K562 (cell line): ENCODE data around the gene CAMK2G. TPM values are rescaled to one million over a fixed set of nuclear protein-coding genes. Genes with fewer than 3 reads are reported as not detected.

Experiments
- ATAC-seq: fragments of 200-7000 bp; cut with Tn5 transposase; 3 replicates; pipeline ENCODE4 v1.9.1; 2020; ENCODE audit warnings: moderate library complexity
- BruUV-seq: library from RNA; stranded (reverse); fragments of 400-500 nt; replicated peaks from 2 replicates; lab custom pipeline; 2021; lab: Mats Ljungman, UMichigan
- CTCF ChIA-PET: fragments of 300-600 bp; formaldehyde crosslinking; extraction: SDS; loops from one replicate; lab custom pipeline; 2021; ENCODE audit warnings: low intra/inter-chr PET ratio; lab: Yijun Ruan, JAX
- POLR2A ChIA-PET: fragments of 300-600, 350-650 bp; sonication (Branson Sonifier 250); formaldehyde crosslinking; extraction: SDS; loops from one replicate; lab custom pipeline; 2021; ENCODE audit warnings: antibody characterized with exemption, inconsistent platforms; lab: Yijun Ruan, JAX
- DNase-seq, 4 experiments: peaks; one replicate each; pipeline versions ENCODE4 v3.0.0 to v3.0.0-alpha.2; 2011 to 2018; ENCODE audit warnings: low spot score in 3 of 4, mixed read lengths in 3 of 4; ENCODE audit errors: extremely low read depth in 1 of 4
- FAIRE-seq: peaks from 2 replicates; lab custom pipeline; 2011; peaks lifted over from hg19 to GRCh38; lab: Jason Lieb, UNC
- H2AFZ ChIP-seq: 2 replicates; pipeline ENCODE4 v1.6.0; 2011; ENCODE audit warnings: low read depth, low read length, control low read depth, inconsistent platforms
- H3K27ac ChIP-seq: fragments of 200-600 bp; 3 replicates; pipeline ENCODE4 v1.8.0; 2011; ENCODE audit warnings: low read depth, mild to moderate bottlenecking, control low read depth, inconsistent platforms, low read length, moderate library complexity, mixed read lengths; ENCODE audit errors: extremely low read depth
- H3K27me3 ChIP-seq, 2 experiments: fragments of 300-600 bp in 1 of 2; 2 replicates in 1 of 2; 3 replicates in 1 of 2; pipeline versions ENCODE4 v1.6.0 to v1.8.0; 2011; ENCODE audit warnings: inconsistent platforms in 2 of 2, low read length in 2 of 2, mild to moderate bottlenecking in 1 of 2, mixed read lengths in 1 of 2, moderate library complexity in 1 of 2; ENCODE audit not compliant: control insufficient read depth in 2 of 2, insufficient read depth in 2 of 2
- H3K36me3 ChIP-seq: fragments of 300-600 bp; 3 replicates; pipeline ENCODE4 v1.8.0; 2011; ENCODE audit warnings: mild to moderate bottlenecking, low read length, inconsistent platforms; ENCODE audit not compliant: control insufficient read depth, insufficient read depth
- H3K4me1 ChIP-seq, 2 experiments: fragments of 200-600 bp in 1 of 2; replicated peaks in 1 of 2; 2 replicates in 1 of 2; 3 replicates in 1 of 2; pipeline versions ENCODE4 v1.5.1 to v1.8.0; 2011; ENCODE audit warnings: inconsistent platforms in 2 of 2, low read length in 2 of 2, mild to moderate bottlenecking in 1 of 2, mixed read lengths in 1 of 2, moderate library complexity in 1 of 2; ENCODE audit not compliant: control insufficient read depth in 2 of 2, insufficient read depth in 2 of 2
- H3K4me2 ChIP-seq: 2 replicates; pipeline ENCODE4 v1.6.1; 2011; ENCODE audit warnings: low read length, control low read depth, inconsistent platforms, mixed read lengths; ENCODE audit not compliant: insufficient read depth
- H3K4me3 ChIP-seq: fragments of 200-600 bp; sonication (generic), shearing (Covaris generic); 2 replicates; pipeline ENCODE4 v1.5.1; 2016; ENCODE audit warnings: control low read depth, inconsistent platforms
- H3K79me2 ChIP-seq: fragments of 200-600 bp; 3 replicates; pipeline ENCODE4 v1.8.0; 2011; ENCODE audit warnings: low read length, inconsistent platforms; ENCODE audit not compliant: control insufficient read depth, insufficient read depth
- H3K9ac ChIP-seq, 2 experiments: 2 replicates each; pipeline versions ENCODE4 v1.6.0 to v1.6.1; 2011; ENCODE audit warnings: low read depth in 2 of 2, low read length in 2 of 2, control low read depth in 1 of 2, inconsistent platforms in 1 of 2, mild to moderate bottlenecking in 1 of 2, mixed read lengths in 1 of 2; ENCODE audit not compliant: insufficient read depth in 1 of 2
- H3K9me1 ChIP-seq: one replicate; pipeline ENCODE4 v1.6.0; 2011; ENCODE audit warnings: inconsistent platforms, mild to moderate bottlenecking, low read length, moderate library complexity; ENCODE audit not compliant: control insufficient read depth, insufficient read depth
- H3K9me3 ChIP-seq: replicated peaks from 2 replicates; pipeline ENCODE4 v1.5.1; 2011; ENCODE audit warnings: low read depth, low read length, inconsistent platforms; ENCODE audit not compliant: control insufficient read depth, insufficient read depth
- H4K20me1 ChIP-seq: replicated peaks from 2 replicates; pipeline ENCODE4 v1.6.1; 2011; ENCODE audit warnings: low read length, inconsistent platforms, mixed read lengths; ENCODE audit not compliant: control insufficient read depth, insufficient read depth
- ADNP ChIP-seq: fragments of 200-800 bp; sonication (Bioruptor generic); IDR thresholded peaks from 2 replicates; pipeline ENCODE4 v1.6.1; 2016; ENCODE audit warnings: missing genetic modification characterization, missing compliant biosample characterization
- CBX3 ChIP-seq, 2 experiments: IDR thresholded peaks; 1 replicate in 1 of 2; 2 replicates in 1 of 2; pipeline ENCODE4 v1.6.1; 2012; ENCODE audit warnings: inconsistent platforms in 2 of 2, low read length in 2 of 2, borderline replicate concordance in 1 of 2, control low read depth in 1 of 2
- CC2D1A ChIP-seq: fragments of 450-650 bp; IDR thresholded peaks from 2 replicates; pipeline ENCODE4 v1.6.1; 2017; ENCODE audit warnings: mild to moderate bottlenecking
- ESRRA ChIP-seq: fragments of 450-650 bp; IDR thresholded peaks from 2 replicates; pipeline ENCODE4 v1.6.1; 2014; ENCODE audit warnings: low read depth, mild to moderate bottlenecking, moderate library complexity, borderline replicate concordance
- FOXA3 ChIP-seq, 2 experiments: fragments of 450-650 bp in 1 of 2; sonication (generic) in 1 of 2; formaldehyde crosslinking; IDR thresholded peaks in 1 of 2; conservative IDR thresholded peaks in 1 of 2; 2 replicates each; pipeline versions ENCODE4 v1.4.0 to v1.8.0; 2020 to 2022; ENCODE audit warnings: mild to moderate bottlenecking in 2 of 2, missing genetic modification reagents in 1 of 2
- KDM1A ChIP-seq, 2 experiments: fragments of 450-650 bp; IDR thresholded peaks; 2 replicates each; pipeline ENCODE4 v1.6.1; 2016; ENCODE audit warnings: mild to moderate bottlenecking in 2 of 2
- MCM5 ChIP-seq: fragments of 450-650 bp; IDR thresholded peaks from 2 replicates; pipeline ENCODE4 v1.6.1; 2016; ENCODE audit warnings: low read depth
- MCM7 ChIP-seq, 2 experiments: fragments of 450-650 bp; IDR thresholded peaks; 2 replicates each; pipeline ENCODE4 v1.6.1; 2016 to 2018
- PRPF4 ChIP-seq: fragments of 200-400 bp; formaldehyde crosslinking; IDR thresholded peaks from one replicate; pipeline ENCODE4 v1.6.1; 2017; ENCODE audit warnings: low read length, low read depth, mild to moderate bottlenecking; ENCODE audit not compliant: insufficient read depth, poor library complexity, severe bottlenecking
- RBM25 ChIP-seq: fragments of 200-400 bp; formaldehyde crosslinking; IDR thresholded peaks from 2 replicates; pipeline ENCODE4 v1.6.1; 2018; ENCODE audit warnings: low read length, low read depth, moderate library complexity; ENCODE audit not compliant: severe bottlenecking
- SMARCA5 ChIP-seq: fragments of 450-650 bp; IDR thresholded peaks from 2 replicates; pipeline ENCODE4 v1.6.1; 2016
- TAF7 ChIP-seq: fragments of 450-650 bp; IDR thresholded peaks from 2 replicates; pipeline ENCODE4 v1.6.1; 2016; ENCODE audit warnings: missing genetic modification characterization, missing compliant biosample characterization
- TFAP4 ChIP-seq: sonication (generic); formaldehyde crosslinking; IDR thresholded peaks from 2 replicates; pipeline ENCODE4 v1.8.0; 2022; ENCODE audit warnings: missing genetic modification reagents, mild to moderate bottlenecking, moderate library complexity, borderline replicate concordance
- ZFP36 ChIP-seq: fragments of 150-350 bp; IDR thresholded peaks from 2 replicates; pipeline ENCODE4 v1.6.1; 2018; ENCODE audit warnings: low read length, low read depth; ENCODE audit not compliant: partially characterized antibody
- ZNF232 ChIP-seq: sonication (generic); formaldehyde crosslinking; IDR thresholded peaks from 2 replicates; pipeline ENCODE4 v1.8.0; 2022; ENCODE audit warnings: mild to moderate bottlenecking, missing genetic modification reagents
- ZNF589 ChIP-seq: fragments of 200-800 bp; sonication (Bioruptor generic); IDR thresholded peaks from 2 replicates; pipeline ENCODE4 v1.6.1; 2016; ENCODE audit warnings: low read depth, missing genetic modification characterization, missing compliant biosample characterization
- WGBS: fragments of 100-300 bp; shearing (Covaris generic); methylation state at CpG from one replicate; pipeline ENCODE4 v1.1.6; 2016; ENCODE audit warnings: low coverage, mixed read lengths; ENCODE audit not compliant: insufficient coverage; ENCODE audit errors: missing lambda C conversion rate; 5-methylcytosine and 5-hydroxymethylcytosine counted together
- in situ Hi-C: fragments of 300-500 bp; cut with MboI; formaldehyde crosslinking; loops from 4 replicates; pipeline ENCODE4 v1.15.0; 2018; ENCODE audit warnings: inconsistent platforms, mixed read lengths
- intact Hi-C: fragments of 100-400 bp; cut with micrococcal nuclease; formaldehyde crosslinking; loops from 2 replicates; pipeline ENCODE4 v1.14.2; 2022
- polyA plus RNA-seq, 8 experiments: library from polyadenylated mRNA; depleted of rRNA in 4 of 8; stranded (reverse) in 5 of 8; unstranded in 3 of 8; fragments of >200 nt; fragmentation: Nextera tagmentation in 2 of 8; fragmentation: Illumina TruSeq in 1 of 8; extraction: Ambion mirVana in 2 of 8; extraction: Trizol in 1 of 8; gene quantifications; 2 replicates each; pipeline versions ENCODE4 v1.2.1 to v1.2.3, GENCODE V29; 2011 to 2014; ENCODE audit warnings: inconsistent platforms in 1 of 8, missing spikeins in 1 of 8
- total RNA-seq, 7 experiments: library from RNA; depleted of rRNA in 6 of 7; stranded (reverse); fragments of >200 nt in 6 of 7; fragmentation: Illumina TruSeq in 2 of 7; extraction: Trizol in 2 of 7; gene quantifications; 2 replicates each; pipeline versions ENCODE4 v1.2.1 to v1.2.3, GENCODE V29; 2011 to 2021; ENCODE audit warnings: low replicate concordance in 1 of 7

CAMK2G gene
- total and polyA plus RNA-seq, 9 of the 15 experiments (the other 6 are each of a cell fraction or from before 2014, with no cell fraction given) = 9.0 to 37.9 (median 32.6) TPM

- in situ Hi-C loops (no loop called here), intact Hi-C loops (no loop called here)
- Histone ChIP-seq H3K9me1 (no peaks in the 10 kb centered on the region), H3K79me2 (no peaks in the 10 kb centered on the region), H2AFZ (no peak overlapping the region), H4K20me1 (no peaks in the 10 kb centered on the region), H3K9ac (no peak overlapping the region; a peak in 1 of 4 replicates), H3K27ac (no peak overlapping the region), H3K4me2 (no peak overlapping the region), H3K4me1 (peaks cover 0 to 10% of the 10 kb centered on the region in 2 experiments; a peak in 1 of 5 replicates), H3K9me3 (no peaks in the 10 kb centered on the region), H3K4me3 (no peak overlapping the region), H3K27me3 (no peaks in the 10 kb centered on the region), H3K36me3 (peaks cover 56% of the 10 kb centered on the region; the same call in 2 of the 3 replicates)
- ATAC-seq = no peak; the same call in 2 of the 3 replicates
- TF ChIP-seq MCM5 (no peak), ZNF589 (no peak), TFAP4 (peak; percentile 31; the same call in 1 of the 2 replicates)
- no peak for FAIRE-seq
- BruUV-seq = no TSS peak
- ChIA-PET CTCF (no interaction called here), POLR2A (interaction anchor here (0.6 to 1.4 kb wide), 4 partner anchors 15 to 64 kb away, joined by 3 read pairs; no protein-coding TSS in a partner anchor)
- WGBS = 85% methylated on average over 8 of the region's 8 CpGs
- DNase-seq = no peak
Measured at GRCh38 chr10:73838827-73839226, 35.5 kb downstream of the CAMK2G start.

GRCh38 chr10:73838008-73838567 is 36.3 kb downstream of the CAMK2G start:
- no peak overlapping the region for H2AFZ ChIP-seq
- no peak overlapping the region for H3K27ac ChIP-seq
- ChIA-PET POLR2A (interaction anchor here (1.2 to 1.4 kb wide), 3 partner anchors 15 to 63 kb away, joined by 3 read pairs; no protein-coding TSS in a partner anchor), CTCF (no interaction called here)
- H3K4me1 ChIP-seq = peaks cover 0 to 10% of the 10 kb centered on the region in 2 experiments; a peak in 1 of 5 replicates
- DNase-seq (no peak), FAIRE-seq (no peak), ATAC-seq (no peak)
- H3K9me3 ChIP-seq = no peaks in the 10 kb centered on the region
- H3K4me3 ChIP-seq = no peak overlapping the region
- no peaks in the 10 kb centered on the region for H3K9me1 ChIP-seq
- H4K20me1 ChIP-seq = no peaks in the 10 kb centered on the region
- no peak overlapping the region for H3K4me2 ChIP-seq
- H3K79me2 ChIP-seq = no peaks in the 10 kb centered on the region
- WGBS = 90% methylated on average over 3 of the region's 3 CpGs
- H3K36me3 ChIP-seq = peaks cover 56% of the 10 kb centered on the region; the same call in 2 of the 3 replicates
- H3K9ac ChIP-seq = no peak overlapping the region; a peak in 1 of 4 replicates
- H3K27me3 ChIP-seq = no peaks in the 10 kb centered on the region
- in situ Hi-C loops = no loop called here
- intact Hi-C loops = no loop called here
- BruUV-seq = no TSS peak
- TF ChIP-seq RBM25 = peak; percentile 97
- no peak for TF ChIP-seq PRPF4
- peak; percentile 90; the same call in 1 of the 2 replicates for TF ChIP-seq SMARCA5
- TF ChIP-seq FOXA3 (CRISPR knock-in tag; conservative IDR thresholded peaks at IDR 0.05 in 1 of 2, IDR thresholded peaks at IDR 0.05 in 1 of 2) = 0 out of 4 replicates have a peak, but pooled peaks of 1 of the 2 experiments have one; percentile 18
- no peak for TF ChIP-seq TAF7
- TF ChIP-seq CBX3 (IDR thresholded peaks at IDR 0.05; ENCODE audit: borderline replicate concordance in 1 of 2, low read length in 2 of 2) = 0 out of 3 replicates have a peak, but pooled peaks of 1 of the 2 experiments have one; percentile 31
- no peak for TF ChIP-seq ZNF232 (CRISPR knock-in tag)
- TF ChIP-seq ZFP36 = peak; percentile 95
- peak; percentile 77 for TF ChIP-seq ADNP (tag)
- no peak for TF ChIP-seq ESRRA
- TF ChIP-seq CC2D1A = no peak
- no peak for TF ChIP-seq MCM7 (IDR thresholded peaks at IDR 0.05)
- TF ChIP-seq KDM1A (IDR thresholded peaks at IDR 0.05) = peak; percentile 67 to 82
